ENCODE measurements around the gene CYCS. TPM values are rescaled to one million over a fixed set of nuclear protein-coding genes. Genes with fewer than 3 reads are reported as not detected.

CYCS gene
- total RNA-seq = 76.7 and 77.3 TPM in 2 replicates

GRCh38 chr7:25125137-25125946, at the start of gene CYCS:
TSS of gene CYCS (minus strand) at chr7:25125260. CDS start at chr7:25124119, 1,141 bp downstream.

Other genes with a start within 250 kb of the CYCS start
- 22.5 and 26.2 TPM in 2 replicates for gene OSBPL3, start 145.1 kb downstream of the CYCS start, total RNA-seq
- not detected in 2 replicates for gene NPVF, start 103.2 kb upstream of the CYCS start, total RNA-seq

Data from myometrial cell (primary cell).